A549 treated with Mapracorat at 1 μM for 4 hours (cell line): ENCODE data around the gene IL6R. TPM values are rescaled to one million over a fixed set of nuclear protein-coding genes. Genes with fewer than 3 reads are reported as not detected.

Source experiments
- total RNA-seq: library from RNA; stranded (reverse); fragments of 200-300 nt; extraction: Qiagen RNA extraction; gene quantifications from 5 replicates; pipeline ENCODE4 v1.2.3, GENCODE V29; 2022

Gene IL6R
- total RNA-seq, result 22.0 to 30.9 TPM (median 27.2 TPM) in 5 replicates

DNA sequence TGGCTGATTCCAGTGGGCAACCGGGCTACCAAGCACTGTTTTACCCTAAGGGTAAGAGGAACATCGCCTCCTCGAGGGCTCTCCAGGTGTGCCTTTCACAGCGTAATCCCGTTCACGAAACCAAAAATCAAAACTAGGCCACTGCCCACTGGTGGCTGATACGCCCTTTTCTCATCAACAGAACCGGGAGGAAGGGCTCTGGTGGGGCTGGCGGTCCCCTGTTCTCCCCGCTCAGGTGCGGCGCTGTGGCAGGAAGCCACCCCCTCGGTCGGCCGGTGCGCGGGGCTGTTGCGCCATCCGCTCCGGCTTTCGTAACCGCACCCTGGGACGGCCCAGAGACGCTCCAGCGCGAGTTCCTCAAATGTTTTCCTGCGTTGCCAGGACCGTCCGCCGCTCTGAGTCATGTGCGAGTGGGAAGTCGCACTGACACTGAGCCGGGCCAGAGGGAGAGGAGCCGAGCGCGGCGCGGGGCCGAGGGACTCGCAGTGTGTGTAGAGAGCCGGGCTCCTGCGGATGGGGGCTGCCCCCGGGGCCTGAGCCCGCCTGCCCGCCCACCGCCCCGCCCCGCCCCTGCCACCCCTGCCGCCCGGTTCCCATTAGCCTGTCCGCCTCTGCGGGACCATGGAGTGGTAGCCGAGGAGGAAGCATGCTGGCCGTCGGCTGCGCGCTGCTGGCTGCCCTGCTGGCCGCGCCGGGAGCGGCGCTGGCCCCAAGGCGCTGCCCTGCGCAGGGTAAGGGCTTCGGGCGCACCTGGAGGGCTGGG lies at the start of gene IL6R:
Gene IL6R, plus strand, starts transcription at position 360 of the 763 bp plus-strand sequence. Its CDS starts 287 bp downstream, at position 647.

GRCh38 chr1:154502066-154502743 lies 97.1 kb downstream of the IL6R start, which contains the start of the genes SHE and TDRD10:
TSS of gene SHE (minus strand) at chr1:154502412. CDS start at chr1:154502026, 386 bp downstream.
TSS of gene TDRD10 (plus strand) at chr1:154502219. CDS start at chr1:154506904, 4,685 bp downstream.

Other genes with a start within 250 kb of the IL6R start
- gene TPM3, start 213.2 kb upstream of the IL6R start, total RNA-seq, result 457 to 636 TPM (median 497 TPM) in 5 replicates
- not detected in 5 replicates for gene CFAP141, start 199.0 kb upstream of the IL6R start, total RNA-seq
- gene UBAP2L, start 184.4 kb upstream of the IL6R start, total RNA-seq, result 98.8 to 108 TPM (median 101 TPM) in 5 replicates
- gene HAX1, start 132.7 kb upstream of the IL6R start, total RNA-seq, result 83.0 to 101 TPM (median 95.0 TPM) in 5 replicates
- not detected in 5 replicates for gene AQP10, start 84.2 kb upstream of the IL6R start, total RNA-seq
- 27.1 to 41.8 TPM (median 38.1 TPM) in 5 replicates for gene ATP8B2, start 79.8 kb upstream of the IL6R start, total RNA-seq
- gene TDRD10, start 96.9 kb downstream of the IL6R start, total RNA-seq, result 0.23 TPM in 1 of 5 replicates, not detected in the others
- 0.07 to 0.13 TPM (median 0.10 TPM) in 5 replicates for gene SHE, start 97.1 kb downstream of the IL6R start, total RNA-seq
- 54.0 to 76.5 TPM (median 64.0 TPM) in 5 replicates for gene UBE2Q1, start 153.3 kb downstream of the IL6R start, total RNA-seq
- 0.30 to 0.48 TPM (median 0.43 TPM) in 5 replicates for gene CHRNB2, start 162.4 kb downstream of the IL6R start, total RNA-seq
- 65.4 to 75.7 TPM (median 73.5 TPM) in 5 replicates for gene ADAR, start 202.8 kb downstream of the IL6R start, total RNA-seq